Measurements from ENCODE around the gene SRSF3. TPM values are rescaled to one million over a fixed set of nuclear protein-coding genes. Genes with fewer than 3 reads are reported as not detected.
"Not testable (repeated sequence)": the region's sequence is repeated elsewhere in the genome, so short reads cannot be mapped to it uniquely, and the experiment has no call there.

The SRSF3 gene
- total and polyA plus RNA-seq, 4 donors: 145 to 267 (median 237) TPM

GRCh38 chr6:36649701-36650484 is 55.7 kb downstream of the SRSF3 start:
- H3K4me3 ChIP-seq: no peak overlapping the region
- WGBS, 2 donors: 59 to 62% methylated on average over 13 of the region's 13 CpGs
- H3K36me3 ChIP-seq (ENCODE audit: control insufficient read depth in 4 of 4, insufficient read depth in 4 of 4, low read length in 4 of 4): no peaks in the 10 kb centered on the region
- TF ChIP-seq CTCF (IDR thresholded peaks at IDR 0.05; ENCODE audit: control extremely low read depth, extremely low read depth): no peak
- H3K9me3 ChIP-seq (ENCODE audit: control insufficient read depth in 4 of 4, insufficient read depth in 3 of 4, low read length in 3 of 4): no peaks in the 10 kb centered on the region
- H3K27ac ChIP-seq (ENCODE audit: low read depth in 1 of 2, low read length in 1 of 2): no peak overlapping the region
- H3K4me1 ChIP-seq (ENCODE audit: control insufficient read depth in 5 of 5, insufficient read depth in 5 of 5, low read length in 5 of 5): peaks cover 0 to 4% (median 0%) of the 10 kb centered on the region in 5 donors
- H3K9ac ChIP-seq (ENCODE audit: insufficient read depth in 1 of 2, low read length in 2 of 2): no peak overlapping the region
- DNase-seq (no peak), ATAC-seq (ENCODE audit: insufficient read depth, low FRiP score) (no peak)
- H3K27me3 ChIP-seq (ENCODE audit: control insufficient read depth in 3 of 3, insufficient read depth in 3 of 3, low read length in 2 of 3): no peaks in the 10 kb centered on the region

DNA sequence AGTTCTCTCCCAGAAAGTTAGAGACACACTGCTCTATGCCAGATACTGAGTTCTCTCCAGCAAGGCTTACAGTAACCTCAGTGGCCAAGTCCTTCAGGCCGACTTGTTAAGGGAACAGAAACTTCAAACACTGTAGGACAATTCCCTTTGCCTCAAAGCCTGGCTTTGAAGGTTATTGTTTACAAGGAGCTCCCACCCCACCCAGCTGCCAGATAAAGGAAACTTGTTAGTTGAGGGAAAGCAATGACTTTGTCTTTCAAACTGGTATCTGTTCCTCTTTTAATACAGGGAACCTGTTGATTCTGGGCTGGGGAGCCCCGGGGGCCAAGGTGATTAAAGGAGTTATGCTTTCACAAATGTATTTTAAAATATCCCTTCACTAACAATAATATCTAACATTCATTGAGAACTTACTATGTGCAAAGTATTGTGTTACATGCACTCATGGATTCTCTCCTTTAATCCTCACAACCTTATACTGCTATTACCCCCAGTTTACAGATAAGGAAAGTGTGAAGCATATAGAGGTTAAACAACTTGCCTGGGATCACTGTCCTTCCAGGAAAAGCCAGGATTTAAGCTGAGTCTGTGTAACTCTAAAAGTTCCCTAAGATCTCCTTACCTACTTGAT is 56.8 kb downstream of the SRSF3 start:
- Histone ChIP-seq H3K36me3 (ENCODE audit: control insufficient read depth in 4 of 4, insufficient read depth in 4 of 4, low read length in 4 of 4) (no peaks in the 10 kb centered on the region), H3K9me3 (ENCODE audit: control insufficient read depth in 4 of 4, insufficient read depth in 3 of 4, low read length in 3 of 4) (no peaks in the 10 kb centered on the region), H3K4me1 (ENCODE audit: control insufficient read depth in 5 of 5, insufficient read depth in 5 of 5, low read length in 5 of 5) (peaks cover 0 to 2% (median 0%) of the 10 kb centered on the region in 5 donors), H3K4me3 (no peak overlapping the region), H3K9ac (ENCODE audit: insufficient read depth in 1 of 2, low read length in 2 of 2) (no peak overlapping the region), H3K27me3 (ENCODE audit: control insufficient read depth in 3 of 3, insufficient read depth in 3 of 3, low read length in 2 of 3) (no peaks in the 10 kb centered on the region), H3K27ac (ENCODE audit: low read depth in 1 of 2, low read length in 1 of 2) (no peak overlapping the region)
- DNase-seq (peak in 1 of 3 donors; percentile 45), ATAC-seq (ENCODE audit: insufficient read depth, low FRiP score) (no peak)
- TF ChIP-seq CTCF (IDR thresholded peaks at IDR 0.05; ENCODE audit: control extremely low read depth, extremely low read depth): no peak
- 17 to 25% methylated on average over 2 of the region's 2 CpGs for WGBS, 2 donors

GRCh38 chr6:36651659-36652379 is 57.7 kb downstream of the SRSF3 start:
- H3K36me3 ChIP-seq (ENCODE audit: control insufficient read depth in 4 of 4, insufficient read depth in 4 of 4, low read length in 4 of 4): no peaks in the 10 kb centered on the region
- peaks cover 0 to 2% (median 0%) of the 10 kb centered on the region in 5 donors for H3K4me1 ChIP-seq (ENCODE audit: control insufficient read depth in 5 of 5, insufficient read depth in 5 of 5, low read length in 5 of 5)
- no peak overlapping the region for H3K4me3 ChIP-seq
- no peak overlapping the region for H3K9ac ChIP-seq (ENCODE audit: insufficient read depth in 1 of 2, low read length in 2 of 2)
- no peak for TF ChIP-seq CTCF (IDR thresholded peaks at IDR 0.05; ENCODE audit: control extremely low read depth, extremely low read depth)
- WGBS, 2 donors: 91 to 93% methylated on average over 11 of the region's 11 CpGs
- no peak overlapping the region for H3K27ac ChIP-seq (ENCODE audit: low read depth in 1 of 2, low read length in 1 of 2)
- H3K27me3 ChIP-seq (ENCODE audit: control insufficient read depth in 3 of 3, insufficient read depth in 3 of 3, low read length in 2 of 3): no peaks in the 10 kb centered on the region
- no peaks in the 10 kb centered on the region for H3K9me3 ChIP-seq (ENCODE audit: control insufficient read depth in 4 of 4, insufficient read depth in 3 of 4, low read length in 3 of 4)
- no peak for ATAC-seq (ENCODE audit: insufficient read depth, low FRiP score)
- no peak for DNase-seq

GRCh38 chr6:36654469-36654868 is 60.3 kb downstream of the SRSF3 start:
- not testable (repeated sequence) for ATAC-seq (ENCODE audit: insufficient read depth, low FRiP score); DNase-seq; H3K4me1 ChIP-seq (ENCODE audit: control insufficient read depth in 5 of 5, insufficient read depth in 5 of 5, low read length in 5 of 5); H3K36me3 ChIP-seq (ENCODE audit: control insufficient read depth in 4 of 4, insufficient read depth in 4 of 4, low read length in 4 of 4); H3K4me3 ChIP-seq; H3K9ac ChIP-seq (ENCODE audit: insufficient read depth in 1 of 2, low read length in 2 of 2); H3K27me3 ChIP-seq (ENCODE audit: control insufficient read depth in 3 of 3, insufficient read depth in 3 of 3, low read length in 2 of 3); H3K9me3 ChIP-seq (ENCODE audit: control insufficient read depth in 4 of 4, insufficient read depth in 3 of 4, low read length in 3 of 4); H3K27ac ChIP-seq (ENCODE audit: low read depth in 1 of 2, low read length in 1 of 2)
- 82 to 93% methylated on average over 5 of the region's 5 CpGs for WGBS, 2 donors

Data from lung (tissue), 12 donors.